Neuronal stem cell (in vitro differentiated cells): ENCODE results near the gene AGBL3.

Source experiments
- DNase-seq: peaks from one replicate; pipeline ENCODE4 v3.0.0-alpha.2; 2013; ENCODE audit warnings: low spot score
- H2AFZ ChIP-seq: one replicate; pipeline ENCODE4 v1.6.1; 2013; ENCODE audit warnings: mild to moderate bottlenecking, low read length, inconsistent platforms
- H2AK5ac ChIP-seq: 2 replicates; pipeline ENCODE4 v1.6.1; 2013; ENCODE audit warnings: low read depth, mild to moderate bottlenecking, inconsistent platforms, low read length, moderate library complexity, mixed read lengths
- H2BK120ac ChIP-seq: 2 replicates; pipeline ENCODE4 v1.6.1; 2013; ENCODE audit warnings: low read depth, mild to moderate bottlenecking, inconsistent platforms, low read length, moderate library complexity, mixed read lengths
- H2BK12ac ChIP-seq: one replicate; pipeline ENCODE4 v1.6.1; 2013; ENCODE audit warnings: low read length, inconsistent platforms
- H2BK15ac ChIP-seq: 2 replicates; pipeline ENCODE4 v1.6.1; 2013; ENCODE audit warnings: mild to moderate bottlenecking, low read length, inconsistent platforms, mixed read lengths
- H2BK5ac ChIP-seq: one replicate; pipeline ENCODE4 v1.6.1; 2013; ENCODE audit warnings: inconsistent platforms, mild to moderate bottlenecking, low read length, moderate library complexity
- H3K14ac ChIP-seq: one replicate; pipeline ENCODE4 v1.6.1; 2013; ENCODE audit warnings: low read length, inconsistent platforms
- H3K18ac ChIP-seq: 2 replicates; pipeline ENCODE4 v1.6.1; 2013; ENCODE audit warnings: low read length, inconsistent platforms
- H3K23ac ChIP-seq: 2 replicates; pipeline ENCODE4 v1.6.1; 2013; ENCODE audit warnings: low read depth, mild to moderate bottlenecking, mixed read lengths, low read length, inconsistent platforms; ENCODE audit not compliant: poor library complexity
- H3K27ac ChIP-seq: replicated peaks from 3 replicates; pipeline ENCODE4 v1.5.1; 2013; ENCODE audit warnings: low read length, inconsistent platforms
- H3K27me3 ChIP-seq, 3 experiments: 2 replicates each; pipeline ENCODE4 v1.6.1; 2013; ENCODE audit warnings: low read length in 3 of 3, mild to moderate bottlenecking in 2 of 3, inconsistent platforms in 1 of 3, low read depth in 1 of 3, mixed read lengths in 1 of 3, moderate library complexity in 1 of 3; ENCODE audit not compliant: control insufficient read depth in 3 of 3, insufficient read depth in 3 of 3
- H3K36me3 ChIP-seq, 2 donors: replicated peaks in 1 of 2; 2 replicates each; pipeline ENCODE4 v1.6.1; 2013; ENCODE audit warnings: low read length in 2 of 2; ENCODE audit not compliant: control insufficient read depth in 2 of 2, insufficient read depth in 2 of 2
- H3K4ac ChIP-seq: 2 replicates; pipeline ENCODE4 v1.6.1; 2013; ENCODE audit warnings: inconsistent platforms, mild to moderate bottlenecking, low read length, moderate library complexity
- H3K4me1 ChIP-seq, 2 donors: 1 replicate in 1 of 2; 2 replicates in 1 of 2; pipeline ENCODE4 v1.6.1; 2013; ENCODE audit warnings: low read length in 2 of 2, low read depth in 1 of 2; ENCODE audit not compliant: control insufficient read depth in 2 of 2, insufficient read depth in 1 of 2
- H3K4me2 ChIP-seq: one replicate; pipeline ENCODE4 v1.6.1; 2013; ENCODE audit warnings: mild to moderate bottlenecking, low read length, inconsistent platforms; ENCODE audit not compliant: insufficient read depth, poor library complexity, severe bottlenecking
- H3K4me3 ChIP-seq, 2 donors: 2 replicates each; pipeline ENCODE4 v1.5.1; 2013; ENCODE audit warnings: low read length in 2 of 2, mild to moderate bottlenecking in 2 of 2, inconsistent platforms in 1 of 2, moderate library complexity in 1 of 2
- H3K79me1 ChIP-seq: one replicate; pipeline ENCODE4 v1.6.1; 2013; ENCODE audit warnings: low read depth, mild to moderate bottlenecking, inconsistent platforms, low read length, moderate library complexity
- H3K9ac ChIP-seq: one replicate; pipeline ENCODE4 v1.6.1; 2013; ENCODE audit warnings: mild to moderate bottlenecking, low read depth, low read length, inconsistent platforms; ENCODE audit not compliant: poor library complexity
- H3K9me3 ChIP-seq, 2 donors: replicated peaks in 1 of 2; 2 replicates each; pipeline versions ENCODE3 to v1.6.1; 2013; ENCODE audit warnings: low read length in 2 of 2, mild to moderate bottlenecking in 2 of 2, inconsistent platforms in 1 of 2, low read depth in 1 of 2, mixed read lengths in 1 of 2, moderate library complexity in 1 of 2; ENCODE audit not compliant: control insufficient read depth in 2 of 2, insufficient read depth in 1 of 2
- H4K8ac ChIP-seq: one replicate; pipeline ENCODE4 v1.6.1; 2013; ENCODE audit warnings: low read depth, mild to moderate bottlenecking, inconsistent platforms, low read length, moderate library complexity
- H4K91ac ChIP-seq: one replicate; pipeline ENCODE4 v1.6.1; 2013; ENCODE audit warnings: low read length, low read depth, mild to moderate bottlenecking, inconsistent platforms; ENCODE audit not compliant: poor library complexity
- WGBS, 2 donors: extraction: QIAGEN DNeasy Blood & Tissue Kit; methylation state at CpG; one replicate each; pipeline ENCODE4 v1.1.7; 2013; ENCODE audit warnings: missing lambda C conversion rate in 2 of 2, mixed read lengths in 1 of 2; ENCODE audit not compliant: insufficient read length in 2 of 2, insufficient replicate concordance in 1 of 2; ENCODE audit errors: extremely low coverage in 2 of 2; 5-methylcytosine and 5-hydroxymethylcytosine counted together

AGBL3 gene

GRCh38 chr7:135158874-135159273, 172.6 kb downstream of the AGBL3 start:
- no peak overlapping the region for H3K14ac ChIP-seq
- WGBS, 2 donors, result no CpG with 5 or more reads among the region's 6 CpGs

DNA sequence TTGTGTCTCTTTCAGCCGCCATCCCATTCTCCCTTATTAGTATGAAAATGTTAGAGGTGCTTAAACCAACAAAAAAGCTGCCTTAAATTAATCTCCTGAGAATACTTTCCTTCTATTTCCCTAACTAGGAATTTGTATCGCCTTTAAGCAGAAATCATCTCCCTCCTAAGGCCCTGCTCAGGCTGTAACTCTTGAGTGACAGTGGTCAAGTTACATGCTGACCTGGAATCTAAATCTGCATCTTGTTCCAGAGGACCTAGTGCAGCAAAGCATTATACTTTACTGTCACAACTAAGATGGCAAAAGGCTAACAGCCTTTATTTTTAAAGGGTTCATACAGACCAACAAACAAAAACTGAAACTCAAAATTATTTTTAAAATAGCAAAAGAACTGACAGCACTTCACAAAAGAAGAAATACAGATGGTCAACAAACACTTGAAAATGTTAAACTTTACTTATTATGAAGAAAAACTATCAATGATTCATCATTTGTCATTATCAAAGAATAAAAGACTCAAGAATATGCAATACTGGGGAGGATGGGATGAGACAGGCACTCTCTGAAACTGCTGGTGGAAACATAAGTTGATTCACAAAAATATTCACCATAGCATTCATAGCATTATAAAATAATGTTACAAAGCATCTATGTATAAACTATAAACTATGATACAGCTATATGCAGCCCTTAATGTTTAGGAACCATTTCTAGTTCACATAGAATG, 173.2 kb downstream of the AGBL3 start:
- no peak overlapping the region for H4K8ac ChIP-seq
- peaks cover 0 to 5% of the 10 kb centered on the region in 2 donors for H3K4me1 ChIP-seq
- no peak overlapping the region for H3K4ac ChIP-seq
- H3K79me1 ChIP-seq, result no peaks in the 10 kb centered on the region
- H3K36me3 ChIP-seq, result peaks cover 7 to 28% of the 10 kb centered on the region in 2 donors
- H3K9ac ChIP-seq, result no peak overlapping the region
- H3K9me3 ChIP-seq, result peaks cover 19 to 41% of the 10 kb centered on the region in 2 donors
- H3K14ac ChIP-seq, result no peak overlapping the region
- H3K4me3 ChIP-seq, result no peak overlapping the region
- no peaks in the 10 kb centered on the region for H3K27me3 ChIP-seq
- H3K23ac ChIP-seq, result no peak overlapping the region
- no peak overlapping the region for H3K18ac ChIP-seq
- WGBS, 2 donors, result no CpG with 5 or more reads among the region's 2 CpGs
- H2BK5ac ChIP-seq, result no peak overlapping the region
- H4K91ac ChIP-seq, result no peak overlapping the region
- no peak overlapping the region for H2AFZ ChIP-seq
- H3K4me2 ChIP-seq, result no peak overlapping the region
- H2BK15ac ChIP-seq, result no peak overlapping the region
- no peak overlapping the region for H2BK12ac ChIP-seq
- DNase-seq, result no peak
- no peak overlapping the region for H3K27ac ChIP-seq
- H2BK120ac ChIP-seq, result no peak overlapping the region
- H2AK5ac ChIP-seq, result no peak overlapping the region

More at GRCh38 chr7:135158874-135159273, 172.6 kb downstream of the AGBL3 start:
- Histone ChIP-seq H2BK120ac (no peak overlapping the region), H3K4me2 (no peak overlapping the region), H3K4me1 (peaks cover 0 to 5% of the 10 kb centered on the region in 2 donors), H2BK12ac (no peak overlapping the region), H4K8ac (no peak overlapping the region), H2BK5ac (no peak overlapping the region), H4K91ac (no peak overlapping the region), H3K27me3 (no peaks in the 10 kb centered on the region), H3K9me3 (peaks cover 19 to 41% of the 10 kb centered on the region in 2 donors), H3K9ac (no peak overlapping the region), H3K79me1 (no peaks in the 10 kb centered on the region), H3K4ac (no peak overlapping the region), H3K27ac (no peak overlapping the region), H3K36me3 (peaks cover 2 to 21% of the 10 kb centered on the region in 2 donors), H3K4me3 (no peak overlapping the region), H2AFZ (no peak overlapping the region), H3K23ac (no peak overlapping the region), H2AK5ac (no peak overlapping the region), H2BK15ac (no peak overlapping the region), H3K18ac (no peak overlapping the region)
- DNase-seq, result no peak

DNA sequence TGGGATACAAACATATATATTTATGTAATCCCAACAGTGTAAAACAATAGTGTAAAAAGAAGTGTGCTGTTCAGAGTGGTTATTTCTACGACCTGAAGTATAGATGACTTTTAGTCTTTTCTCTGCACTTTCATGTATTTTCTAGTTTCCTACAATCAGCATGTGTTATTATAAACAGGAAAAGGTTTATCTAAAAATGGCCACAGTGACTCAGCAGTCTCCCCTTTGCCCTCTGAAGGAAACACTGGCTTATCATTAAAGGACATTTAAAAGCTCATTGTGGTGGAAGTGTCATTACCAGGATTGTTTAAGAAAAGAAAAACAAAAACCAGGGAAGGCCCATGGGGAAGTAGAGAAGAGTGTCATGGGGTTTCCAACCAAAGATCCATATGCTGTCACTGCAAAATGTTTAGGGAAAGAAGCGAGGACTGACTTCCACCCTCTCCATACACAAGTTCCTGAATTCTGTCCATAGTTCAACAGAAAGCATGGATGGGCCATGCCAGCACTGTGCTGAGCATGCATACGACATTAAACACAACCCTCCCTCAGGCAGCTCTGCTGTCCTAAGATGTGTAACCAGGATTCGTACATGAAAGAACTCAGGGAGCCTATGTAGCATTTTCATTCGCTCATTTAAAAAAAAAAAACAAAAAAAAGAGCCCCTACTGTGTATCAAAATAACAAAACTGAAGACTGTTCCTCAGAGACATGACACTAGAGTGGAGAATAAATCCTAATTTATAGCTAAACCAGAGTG, 174.0 kb downstream of the AGBL3 start:
- Histone ChIP-seq H3K27ac (no peak overlapping the region), H3K36me3 (peaks cover 13 to 35% of the 10 kb centered on the region in 2 donors), H3K4me1 (peaks cover 0 to 5% of the 10 kb centered on the region in 2 donors), H2AK5ac (no peak overlapping the region), H2BK15ac (no peak overlapping the region), H2BK12ac (no peak overlapping the region), H3K23ac (no peak overlapping the region), H3K14ac (no peak overlapping the region), H3K79me1 (no peaks in the 10 kb centered on the region), H2BK5ac (no peak overlapping the region), H3K4me3 (no peak overlapping the region), H4K91ac (no peak overlapping the region), H3K4me2 (no peak overlapping the region), H2AFZ (no peak overlapping the region), H3K18ac (no peak overlapping the region), H3K4ac (no peak overlapping the region), H4K8ac (no peak overlapping the region), H3K9me3 (peaks cover 19 to 40% of the 10 kb centered on the region in 2 donors), H3K9ac (no peak overlapping the region), H2BK120ac (no peak overlapping the region), H3K27me3 (no peaks in the 10 kb centered on the region)
- WGBS, 2 donors, result no CpG with 5 or more reads among the region's 5 CpGs
- no peak for DNase-seq
